ENCODE results near the gene POLR2J2. TPM values are rescaled to one million over a fixed set of nuclear protein-coding genes. Genes with fewer than 3 reads are reported as not detected.
"Not testable (repeated sequence)": the region's sequence is repeated elsewhere in the genome, so short reads cannot be mapped to it uniquely, and the experiment has no call there.

The POLR2J2 gene
- total RNA-seq (2021) (4.3 to 5.9 TPM (median 5.5 TPM) in 3 replicates), Bru-seq, nascent RNA (percentile 76 among the genes with signal in this experiment)
- long read RNA-seq, experiment 1, partial matches to known transcripts = 0 of 6 reads
- long read RNA-seq, experiment 1, other reads (novel, unspliced or antisense) = 0 of 6 reads
- long read RNA-seq, experiment 2 = 0 reads
- long read RNA-seq, experiment 3, partial matches to known transcripts = 0 of 3 reads
- long read RNA-seq, experiment 3, other reads (novel, unspliced or antisense) = 0 of 3 reads

- CTCF ChIA-PET = interaction anchor here (0.6 kb wide), 1 partner anchor 192 kb away, joined by 5 read pairs; no protein-coding TSS in a partner anchor
Observed at GRCh38 chr7:102671166-102671955, at the start of gene POLR2J2. TSS of gene POLR2J2 (minus strand) at chr7:102671663. CDS start at chr7:102671601, 62 bp downstream.

GRCh38 chr7:102718491-102718890 is 47.0 kb upstream of the POLR2J2 start:
- DNase-seq (ENCODE audit: low spot score); POLR2A ChIA-PET; H3K36me3 Mint-ChIP-seq; CTCF ChIA-PET; H3K4me3 Mint-ChIP-seq; ATAC-seq; H3K4me1 Mint-ChIP-seq; H3K27ac Mint-ChIP-seq: not testable (repeated sequence)
- peaks cover 10% of the 10 kb centered on the region for H3K27me3 Mint-ChIP-seq (ENCODE audit: low read depth)
- peaks cover 19% of the 10 kb centered on the region for H3K9me3 Mint-ChIP-seq

More at GRCh38 chr7:102671166-102671955, at the start of gene POLR2J2:
- H3K4me3 Mint-ChIP-seq = peak within 1 kb of the TSS; percentile 75
- H3K9me3 Mint-ChIP-seq; H3K36me3 Mint-ChIP-seq; H3K4me1 Mint-ChIP-seq; POLR2A ChIA-PET; H3K27me3 Mint-ChIP-seq (ENCODE audit: low read depth); H3K27ac Mint-ChIP-seq: not testable (repeated sequence)
- ATAC-seq = peak; percentile 92
- peak; percentile 97 for DNase-seq (ENCODE audit: low spot score)

- peak; percentile 97 for ATAC-seq
- H3K27ac Mint-ChIP-seq; CTCF ChIA-PET; H3K27me3 Mint-ChIP-seq (ENCODE audit: low read depth); H3K4me1 Mint-ChIP-seq; DNase-seq (ENCODE audit: low spot score); H3K36me3 Mint-ChIP-seq; H3K9me3 Mint-ChIP-seq; H3K4me3 Mint-ChIP-seq: not testable (repeated sequence)
- POLR2A ChIA-PET = interaction anchor here (0.6 kb wide), 1 partner anchor 86 kb away, joined by 4 read pairs; no protein-coding TSS in a partner anchor
Observed at GRCh38 chr7:102715718-102716117, 44.3 kb upstream of the POLR2J2 start.

GRCh38 chr7:102714774-102715522 is 43.5 kb upstream of the POLR2J2 start:
- H3K27ac Mint-ChIP-seq; H3K9me3 Mint-ChIP-seq; CTCF ChIA-PET; H3K36me3 Mint-ChIP-seq; POLR2A ChIA-PET; ATAC-seq; H3K27me3 Mint-ChIP-seq (ENCODE audit: low read depth); H3K4me1 Mint-ChIP-seq; H3K4me3 Mint-ChIP-seq; DNase-seq (ENCODE audit: low spot score): not testable (repeated sequence)

GRCh38 chr7:102713691-102714080 is 42.2 kb upstream of the POLR2J2 start:
- not testable (repeated sequence) for ATAC-seq

GRCh38 chr7:102713011-102713690 is 41.7 kb upstream of the POLR2J2 start:
- H3K27me3 Mint-ChIP-seq (ENCODE audit: low read depth); ATAC-seq; POLR2A ChIA-PET; DNase-seq (ENCODE audit: low spot score); CTCF ChIA-PET; H3K9me3 Mint-ChIP-seq; H3K4me3 Mint-ChIP-seq; H3K27ac Mint-ChIP-seq; H3K36me3 Mint-ChIP-seq; H3K4me1 Mint-ChIP-seq: not testable (repeated sequence)

More at GRCh38 chr7:102713691-102714080, 42.2 kb upstream of the POLR2J2 start:
- H3K4me1 Mint-ChIP-seq; H3K9me3 Mint-ChIP-seq; H3K27me3 Mint-ChIP-seq (ENCODE audit: low read depth); CTCF ChIA-PET; H3K27ac Mint-ChIP-seq; POLR2A ChIA-PET; H3K4me3 Mint-ChIP-seq; H3K36me3 Mint-ChIP-seq; DNase-seq (ENCODE audit: low spot score): not testable (repeated sequence)

GRCh38 chr7:102698962-102699750 is 27.7 kb upstream of the POLR2J2 start:
- POLR2A ChIA-PET; H3K36me3 Mint-ChIP-seq; H3K4me1 Mint-ChIP-seq; H3K9me3 Mint-ChIP-seq; ATAC-seq; DNase-seq (ENCODE audit: low spot score); H3K27ac Mint-ChIP-seq; CTCF ChIA-PET; H3K4me3 Mint-ChIP-seq: not testable (repeated sequence)
- peaks cover 21% of the 10 kb centered on the region for H3K27me3 Mint-ChIP-seq (ENCODE audit: low read depth)

GRCh38 chr7:102697642-102698512 is 26.4 kb upstream of the POLR2J2 start:
- POLR2A ChIA-PET; H3K36me3 Mint-ChIP-seq; H3K27ac Mint-ChIP-seq; H3K4me3 Mint-ChIP-seq; DNase-seq (ENCODE audit: low spot score); ATAC-seq; H3K4me1 Mint-ChIP-seq; CTCF ChIA-PET; H3K9me3 Mint-ChIP-seq: not testable (repeated sequence)
- H3K27me3 Mint-ChIP-seq (ENCODE audit: low read depth) = peaks cover 28% of the 10 kb centered on the region

GRCh38 chr7:102696009-102696408 is 24.5 kb upstream of the POLR2J2 start:
- H3K9me3 Mint-ChIP-seq; DNase-seq (ENCODE audit: low spot score); CTCF ChIA-PET; POLR2A ChIA-PET; H3K27ac Mint-ChIP-seq; H3K4me1 Mint-ChIP-seq; H3K4me3 Mint-ChIP-seq; H3K36me3 Mint-ChIP-seq: not testable (repeated sequence)
- peaks cover 42% of the 10 kb centered on the region for H3K27me3 Mint-ChIP-seq (ENCODE audit: low read depth)
- peak; percentile 58 for ATAC-seq

GRCh38 chr7:102695033-102695552 is 23.6 kb upstream of the POLR2J2 start:
- H3K27ac Mint-ChIP-seq; DNase-seq (ENCODE audit: low spot score); H3K36me3 Mint-ChIP-seq; H3K4me1 Mint-ChIP-seq; CTCF ChIA-PET; H3K4me3 Mint-ChIP-seq; ATAC-seq; POLR2A ChIA-PET; H3K9me3 Mint-ChIP-seq: not testable (repeated sequence)
- H3K27me3 Mint-ChIP-seq (ENCODE audit: low read depth) = peaks cover 46% of the 10 kb centered on the region
